GM18511 (cell line): Measurements from ENCODE around the gene HEPACAM.
A peak's percentile ranks its signal among the peaks of the same experiment; 100 is the strongest.

ENCODE experiments used
- ATAC-seq: cut with Tn5 transposase; IDR thresholded peaks from one replicate; pipeline ENCODE4 v1.9.1; 2021; ENCODE audit warnings: mild to moderate bottlenecking, moderate library complexity; ENCODE audit not compliant: unreplicated experiment

Gene HEPACAM

GRCh38 chr11:124943741-124944140 is 7.9 kb upstream of the HEPACAM start:
- no peak for ATAC-seq

GRCh38 chr11:124943254-124943616 is 7.4 kb upstream of the HEPACAM start:
- ATAC-seq = no peak

- no peak for ATAC-seq
These were observed 6.8 kb upstream of the HEPACAM start for GRCh38 chr11:124942466-124943253.

GRCh38 chr11:124941703-124942102 is 5.9 kb upstream of the HEPACAM start:
- no peak for ATAC-seq

GRCh38 chr11:124938970-124939369 is 3.1 kb upstream of the HEPACAM start:
- no peak for ATAC-seq

GRCh38 chr11:124938206-124938765 is 2.4 kb upstream of the HEPACAM start:
- no peak for ATAC-seq

GRCh38 chr11:124937336-124937935 is 1.6 kb upstream of the HEPACAM start:
- no peak for ATAC-seq

- no peak for ATAC-seq
These were observed 842 bp downstream of the HEPACAM start for GRCh38 chr11:124934862-124935547.

GRCh38 chr11:124930799-124931198 is 5.0 kb downstream of the HEPACAM start:
- ATAC-seq = peak; percentile 91

GRCh38 chr11:124928942-124929665 is 6.7 kb downstream of the HEPACAM start:
- no peak for ATAC-seq

- ATAC-seq = no peak
These were observed 12.6 kb downstream of the HEPACAM start for GRCh38 chr11:124923296-124923695.

- no peak for ATAC-seq
These were observed 13.0 kb downstream of the HEPACAM start for GRCh38 chr11:124922831-124923230.

- peak; percentile 54 for ATAC-seq
These were observed 14.8 kb downstream of the HEPACAM start for GRCh38 chr11:124920870-124921609.

- ATAC-seq = peak; percentile 14
These were observed 15.5 kb downstream of the HEPACAM start for GRCh38 chr11:124920356-124920755.

GRCh38 chr11:124919898-124920297 is 15.9 kb downstream of the HEPACAM start:
- no peak for ATAC-seq

- ATAC-seq = no peak
These were observed 16.9 kb downstream of the HEPACAM start, which contains the start of gene HEPN1 for GRCh38 chr11:124918950-124919349. Gene HEPN1, plus strand, starts transcription at chr11:124919250.

GRCh38 chr11:124917115-124917637 is 18.7 kb downstream of the HEPACAM start:
- ATAC-seq = no peak

GRCh38 chr11:124916370-124916710 is 19.5 kb downstream of the HEPACAM start:
- no peak for ATAC-seq

GRCh38 chr11:124915541-124916369 is 20.1 kb downstream of the HEPACAM start:
- no peak for ATAC-seq
